ENCODE data around the gene GALNT13.

The GALNT13 gene

GRCh38 chr2:154187948-154188347 is 316.2 kb downstream of the GALNT13 start:
- Histone ChIP-seq H3K4me2 (ENCODE audit: low read depth, low read length) (no peak overlapping the region), H3K36me3 (replicated peaks; ENCODE audit: insufficient read depth, low read length) (no peaks in the 10 kb centered on the region), H3K4me3 (ENCODE audit: low read length) (no peak overlapping the region), H3K9me2 (replicated peaks; ENCODE audit: insufficient read depth, low read length) (no peaks in the 10 kb centered on the region), H3K4me1 (ENCODE audit: low read length) (no peaks in the 10 kb centered on the region), H3K9me3 (replicated peaks; ENCODE audit: insufficient read depth, low read length) (no peaks in the 10 kb centered on the region), H2AFZ (ENCODE audit: low read length) (no peak overlapping the region), H3F3A (ENCODE audit: insufficient read depth, low read length) (no peaks in the 10 kb centered on the region), H3K79me2 (ENCODE audit: low read length) (no peaks in the 10 kb centered on the region), H3K27ac (ENCODE audit: low read length) (no peak overlapping the region), H3K27me3 (replicated peaks; ENCODE audit: insufficient read depth, low read length) (no peaks in the 10 kb centered on the region), H3K9ac (ENCODE audit: low read length) (no peak overlapping the region), H4K20me1 (ENCODE audit: insufficient read depth, low read length) (no peaks in the 10 kb centered on the region)
- no peak for DNase-seq
- TF ChIP-seq, protein P1, sequence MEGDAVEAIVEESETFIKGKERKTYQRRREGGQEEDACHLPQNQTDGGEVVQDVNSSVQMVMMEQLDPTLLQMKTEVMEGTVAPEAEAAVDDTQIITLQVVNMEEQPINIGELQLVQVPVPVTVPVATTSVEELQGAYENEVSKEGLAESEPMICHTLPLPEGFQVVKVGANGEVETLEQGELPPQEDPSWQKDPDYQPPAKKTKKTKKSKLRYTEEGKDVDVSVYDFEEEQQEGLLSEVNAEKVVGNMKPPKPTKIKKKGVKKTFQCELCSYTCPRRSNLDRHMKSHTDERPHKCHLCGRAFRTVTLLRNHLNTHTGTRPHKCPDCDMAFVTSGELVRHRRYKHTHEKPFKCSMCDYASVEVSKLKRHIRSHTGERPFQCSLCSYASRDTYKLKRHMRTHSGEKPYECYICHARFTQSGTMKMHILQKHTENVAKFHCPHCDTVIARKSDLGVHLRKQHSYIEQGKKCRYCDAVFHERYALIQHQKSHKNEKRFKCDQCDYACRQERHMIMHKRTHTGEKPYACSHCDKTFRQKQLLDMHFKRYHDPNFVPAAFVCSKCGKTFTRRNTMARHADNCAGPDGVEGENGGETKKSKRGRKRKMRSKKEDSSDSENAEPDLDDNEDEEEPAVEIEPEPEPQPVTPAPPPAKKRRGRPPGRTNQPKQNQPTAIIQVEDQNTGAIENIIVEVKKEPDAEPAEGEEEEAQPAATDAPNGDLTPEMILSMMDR (IDR thresholded peaks at IDR 0.05; ENCODE audit: low read length): no peak
- no peak for TF ChIP-seq EZH2phosphoT487 (IDR thresholded peaks at IDR 0.05; ENCODE audit: low read length)
- TF ChIP-seq EZH2 (optimal IDR thresholded peaks at IDR 0.05; ENCODE audit: low read depth, low read length): no peak

GRCh38 chr2:154189953-154190352 is 318.2 kb downstream of the GALNT13 start:
- H3K36me3 ChIP-seq (replicated peaks; ENCODE audit: insufficient read depth, low read length): no peaks in the 10 kb centered on the region
- H2AFZ ChIP-seq (ENCODE audit: low read length): no peak overlapping the region
- no peaks in the 10 kb centered on the region for H3K9me3 ChIP-seq (replicated peaks; ENCODE audit: insufficient read depth, low read length)
- H3K27me3 ChIP-seq (replicated peaks; ENCODE audit: insufficient read depth, low read length): no peaks in the 10 kb centered on the region
- no peaks in the 10 kb centered on the region for H3K79me2 ChIP-seq (ENCODE audit: low read length)
- no peaks in the 10 kb centered on the region for H3K4me1 ChIP-seq (ENCODE audit: low read length)
- H3K9ac ChIP-seq (ENCODE audit: low read length): no peak overlapping the region
- no peak overlapping the region for H3K27ac ChIP-seq (ENCODE audit: low read length)
- H3F3A ChIP-seq (ENCODE audit: insufficient read depth, low read length): no peaks in the 10 kb centered on the region
- H4K20me1 ChIP-seq (ENCODE audit: insufficient read depth, low read length): no peaks in the 10 kb centered on the region
- no peak overlapping the region for H3K4me2 ChIP-seq (ENCODE audit: low read depth, low read length)
- DNase-seq: no peak
- H3K4me3 ChIP-seq (ENCODE audit: low read length): no peak overlapping the region
- no peaks in the 10 kb centered on the region for H3K9me2 ChIP-seq (replicated peaks; ENCODE audit: insufficient read depth, low read length)
- TF ChIP-seq EZH2 (optimal IDR thresholded peaks at IDR 0.05; ENCODE audit: low read depth, low read length) (no peak), EZH2phosphoT487 (IDR thresholded peaks at IDR 0.05; ENCODE audit: low read length) (no peak)

- H3K27ac ChIP-seq (ENCODE audit: low read length): no peak overlapping the region
- no peaks in the 10 kb centered on the region for H3K9me2 ChIP-seq (replicated peaks; ENCODE audit: insufficient read depth, low read length)
- H3K36me3 ChIP-seq (replicated peaks; ENCODE audit: insufficient read depth, low read length): no peaks in the 10 kb centered on the region
- H3K79me2 ChIP-seq (ENCODE audit: low read length): no peaks in the 10 kb centered on the region
- no peaks in the 10 kb centered on the region for H3K27me3 ChIP-seq (replicated peaks; ENCODE audit: insufficient read depth, low read length)
- no peaks in the 10 kb centered on the region for H3F3A ChIP-seq (ENCODE audit: insufficient read depth, low read length)
- DNase-seq: no peak
- no peaks in the 10 kb centered on the region for H3K4me1 ChIP-seq (ENCODE audit: low read length)
- no peak overlapping the region for H2AFZ ChIP-seq (ENCODE audit: low read length)
- H3K9ac ChIP-seq (ENCODE audit: low read length): no peak overlapping the region
- no peak overlapping the region for H3K4me3 ChIP-seq (ENCODE audit: low read length)
- H3K4me2 ChIP-seq (ENCODE audit: low read depth, low read length): no peak overlapping the region
- TF ChIP-seq, protein P1 (IDR thresholded peaks at IDR 0.05; ENCODE audit: low read length): no peak
- TF ChIP-seq EZH2 (optimal IDR thresholded peaks at IDR 0.05; ENCODE audit: low read depth, low read length) (no peak), EZH2phosphoT487 (IDR thresholded peaks at IDR 0.05; ENCODE audit: low read length) (no peak)
- H3K9me3 ChIP-seq (replicated peaks; ENCODE audit: insufficient read depth, low read length): no peaks in the 10 kb centered on the region
- H4K20me1 ChIP-seq (ENCODE audit: insufficient read depth, low read length): no peaks in the 10 kb centered on the region
Observed at GRCh38 chr2:154193246-154193645, 321.5 kb downstream of the GALNT13 start.

GRCh38 chr2:154194909-154195643 is 323.4 kb downstream of the GALNT13 start:
- no peak overlapping the region for H3K27ac ChIP-seq (ENCODE audit: low read length)
- no peaks in the 10 kb centered on the region for H3F3A ChIP-seq (ENCODE audit: insufficient read depth, low read length)
- H2AFZ ChIP-seq (ENCODE audit: low read length): no peak overlapping the region
- no peak for DNase-seq
- TF ChIP-seq EZH2 (optimal IDR thresholded peaks at IDR 0.05; ENCODE audit: low read depth, low read length) (no peak), EZH2phosphoT487 (IDR thresholded peaks at IDR 0.05; ENCODE audit: low read length) (no peak)
- TF ChIP-seq, protein P1 (IDR thresholded peaks at IDR 0.05; ENCODE audit: low read length): no peak
- no peak overlapping the region for H3K4me2 ChIP-seq (ENCODE audit: low read depth, low read length)
- H3K4me3 ChIP-seq (ENCODE audit: low read length): no peak overlapping the region
- no peaks in the 10 kb centered on the region for H3K9me3 ChIP-seq (replicated peaks; ENCODE audit: insufficient read depth, low read length)
- no peak overlapping the region for H3K9ac ChIP-seq (ENCODE audit: low read length)
- no peaks in the 10 kb centered on the region for H3K9me2 ChIP-seq (replicated peaks; ENCODE audit: insufficient read depth, low read length)
- no peaks in the 10 kb centered on the region for H3K27me3 ChIP-seq (replicated peaks; ENCODE audit: insufficient read depth, low read length)
- no peaks in the 10 kb centered on the region for H3K4me1 ChIP-seq (ENCODE audit: low read length)
- H4K20me1 ChIP-seq (ENCODE audit: insufficient read depth, low read length): no peaks in the 10 kb centered on the region
- no peaks in the 10 kb centered on the region for H3K79me2 ChIP-seq (ENCODE audit: low read length)
- no peaks in the 10 kb centered on the region for H3K36me3 ChIP-seq (replicated peaks; ENCODE audit: insufficient read depth, low read length)

All from MM.1S (cell line).